ENCODE results near the gene AR. TPM values are rescaled to one million over a fixed set of nuclear protein-coding genes. Genes with fewer than 3 reads are reported as not detected.

AR gene
- total and polyA plus RNA-seq, 12 donors: 1.7 to 35.2 (median 26.4) TPM

DNA sequence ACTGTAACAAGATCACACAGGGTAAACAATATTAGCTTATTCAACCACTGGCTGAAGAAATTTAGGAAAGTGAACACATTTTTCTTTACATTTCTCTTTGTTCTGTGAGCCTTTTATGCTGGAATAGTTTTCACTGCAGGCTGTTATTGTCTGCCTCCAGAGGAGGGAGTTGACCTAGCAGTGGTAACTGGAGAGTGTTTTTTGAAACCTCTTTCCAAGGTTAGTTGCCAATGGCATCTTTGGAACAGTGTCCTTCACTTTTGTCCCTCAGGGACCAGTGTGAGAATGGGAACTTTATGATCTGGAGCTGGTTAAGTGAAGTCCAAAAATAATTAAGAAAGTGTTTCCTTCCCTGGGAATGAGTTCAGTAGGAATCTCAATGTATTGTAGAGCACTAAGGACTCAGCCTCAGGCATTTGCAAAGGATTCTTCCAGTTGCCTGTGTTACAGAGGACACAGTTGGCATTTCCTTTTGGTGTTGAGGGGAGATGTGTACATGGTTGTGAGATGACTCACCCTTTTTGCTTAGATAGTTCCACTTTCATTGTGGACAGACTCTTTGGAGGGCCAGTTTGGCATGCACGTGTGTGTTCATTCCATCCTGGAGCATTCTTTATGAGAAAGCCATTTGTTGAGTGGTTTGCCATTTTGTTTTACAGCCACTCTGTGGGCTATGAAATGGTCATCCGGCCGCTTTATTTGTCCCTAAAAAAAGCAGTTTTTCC lies 61.3 kb downstream of the AR start:
- Histone ChIP-seq H3K36me3 (no peaks in the 10 kb centered on the region), H3K27ac (no peak overlapping the region), H3K9me3 (no peaks in the 10 kb centered on the region), H3K27me3 (peaks cover 0 to 4% (median 0%) of the 10 kb centered on the region in 7 donors), H3K4me3 (no peak overlapping the region), H3K4me1 (peaks cover 0 to 14% (median 0%) of the 10 kb centered on the region in 9 donors)
- TF ChIP-seq, protein P1, sequence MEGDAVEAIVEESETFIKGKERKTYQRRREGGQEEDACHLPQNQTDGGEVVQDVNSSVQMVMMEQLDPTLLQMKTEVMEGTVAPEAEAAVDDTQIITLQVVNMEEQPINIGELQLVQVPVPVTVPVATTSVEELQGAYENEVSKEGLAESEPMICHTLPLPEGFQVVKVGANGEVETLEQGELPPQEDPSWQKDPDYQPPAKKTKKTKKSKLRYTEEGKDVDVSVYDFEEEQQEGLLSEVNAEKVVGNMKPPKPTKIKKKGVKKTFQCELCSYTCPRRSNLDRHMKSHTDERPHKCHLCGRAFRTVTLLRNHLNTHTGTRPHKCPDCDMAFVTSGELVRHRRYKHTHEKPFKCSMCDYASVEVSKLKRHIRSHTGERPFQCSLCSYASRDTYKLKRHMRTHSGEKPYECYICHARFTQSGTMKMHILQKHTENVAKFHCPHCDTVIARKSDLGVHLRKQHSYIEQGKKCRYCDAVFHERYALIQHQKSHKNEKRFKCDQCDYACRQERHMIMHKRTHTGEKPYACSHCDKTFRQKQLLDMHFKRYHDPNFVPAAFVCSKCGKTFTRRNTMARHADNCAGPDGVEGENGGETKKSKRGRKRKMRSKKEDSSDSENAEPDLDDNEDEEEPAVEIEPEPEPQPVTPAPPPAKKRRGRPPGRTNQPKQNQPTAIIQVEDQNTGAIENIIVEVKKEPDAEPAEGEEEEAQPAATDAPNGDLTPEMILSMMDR (IDR thresholded peaks at IDR 0.05): peak in 2 of 9 donors; percentile 7 to 25
- DNase-seq (no peak), ATAC-seq (peak in 3 of 8 donors; percentile 39 to 76 (median 61))
- 74 to 78% methylated on average over 3 of the region's 3 CpGs for WGBS, 2 donors
- intact Hi-C loops (cut with DNase I): no loop called here

DNA sequence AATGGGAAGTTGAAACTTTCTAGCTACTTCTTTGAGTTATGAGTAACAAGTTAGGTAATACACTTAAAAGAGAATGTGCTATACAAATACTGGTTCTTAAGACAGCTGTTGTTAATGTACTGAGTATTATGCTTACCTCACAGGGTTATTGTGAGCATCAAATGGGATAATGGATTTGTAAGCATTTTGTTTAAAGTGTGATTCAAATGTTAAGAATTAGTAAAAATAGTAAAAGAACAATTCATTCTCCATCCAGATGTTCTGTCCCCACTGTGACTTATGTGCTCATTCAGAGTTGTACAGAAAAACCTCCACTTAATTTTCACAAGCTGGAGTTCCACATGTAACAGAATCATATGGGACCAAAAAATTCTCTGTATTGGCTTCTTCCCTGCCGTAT lies 63.6 kb downstream of the AR start:
- DNase-seq: no peak
- TF ChIP-seq, protein P1 (IDR thresholded peaks at IDR 0.05): no peak
- no peak for ATAC-seq
- no peaks in the 10 kb centered on the region for H3K27me3 ChIP-seq
- H3K9me3 ChIP-seq: no peaks in the 10 kb centered on the region
- no peak overlapping the region for H3K27ac ChIP-seq
- no peak overlapping the region for H3K4me3 ChIP-seq
- no peaks in the 10 kb centered on the region for H3K36me3 ChIP-seq
- WGBS, 2 donors: 94 to 97% methylated on average over 1 of the region's 1 CpG
- peaks cover 0 to 14% (median 0%) of the 10 kb centered on the region in 9 donors for H3K4me1 ChIP-seq
- intact Hi-C loops (cut with DNase I): no loop called here

DNA sequence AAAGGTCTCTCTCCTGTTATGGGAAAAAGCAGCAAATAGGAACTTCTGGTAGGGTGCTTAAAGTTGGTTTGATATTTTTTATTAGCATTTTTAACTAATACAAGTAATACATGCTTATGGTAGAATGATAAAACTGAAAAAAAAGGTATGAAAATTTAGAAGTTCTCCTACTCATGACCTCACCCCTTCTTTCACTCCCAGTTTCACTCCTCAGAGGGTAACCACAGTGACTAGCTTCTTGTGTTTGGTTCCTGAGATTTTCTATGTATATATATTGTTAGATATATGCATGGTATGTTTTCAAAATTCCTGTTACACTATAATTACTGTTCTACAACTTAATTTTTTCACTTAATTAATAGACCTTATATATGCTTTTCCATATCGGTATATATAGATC lies 66.5 kb downstream of the AR start:
- no peak for DNase-seq
- H3K27me3 ChIP-seq: no peaks in the 10 kb centered on the region
- H3K4me1 ChIP-seq: peaks cover 0 to 3% (median 0%) of the 10 kb centered on the region in 9 donors
- intact Hi-C loops (cut with DNase I): no loop called here
- H3K36me3 ChIP-seq: no peaks in the 10 kb centered on the region
- 0% methylated on average over 1 of the region's 1 CpG for WGBS, 2 donors
- H3K27ac ChIP-seq: no peak overlapping the region
- ATAC-seq: no peak
- TF ChIP-seq, protein P1 (IDR thresholded peaks at IDR 0.05): no peak
- H3K9me3 ChIP-seq: peaks cover 0 to 19% (median 0%) of the 10 kb centered on the region in 11 donors
- no peak overlapping the region for H3K4me3 ChIP-seq

DNA sequence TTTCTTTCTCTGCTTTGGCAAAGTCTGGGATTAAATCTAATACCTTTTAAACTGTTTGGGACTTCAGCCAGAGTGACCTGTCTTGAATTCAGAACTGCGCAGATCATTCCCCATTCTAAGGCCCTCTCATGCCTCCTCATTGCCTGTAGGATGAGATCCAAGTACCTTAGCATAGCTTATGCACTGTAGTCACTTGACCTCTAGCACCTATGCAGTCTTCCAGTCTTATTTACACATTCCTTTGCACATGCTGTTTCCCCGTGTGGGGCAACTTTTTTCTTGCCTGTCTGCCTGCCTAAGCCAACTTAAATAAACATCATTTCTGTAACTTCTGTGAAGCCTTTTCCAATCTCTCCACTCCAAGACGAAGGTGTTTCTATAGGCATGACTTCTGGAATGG lies 68.4 kb downstream of the AR start:
- H3K4me1 ChIP-seq: no peaks in the 10 kb centered on the region
- intact Hi-C loops (cut with DNase I): no loop called here
- H3K4me3 ChIP-seq: no peak overlapping the region
- TF ChIP-seq, protein P1 (IDR thresholded peaks at IDR 0.05): no peak
- no peaks in the 10 kb centered on the region for H3K36me3 ChIP-seq
- ATAC-seq (no peak), DNase-seq (no peak)
- peaks cover 0 to 26% (median 0%) of the 10 kb centered on the region in 11 donors for H3K9me3 ChIP-seq
- H3K27ac ChIP-seq: no peak overlapping the region
- H3K27me3 ChIP-seq: no peaks in the 10 kb centered on the region
- 67 to 71% methylated on average over 3 of the region's 3 CpGs for WGBS, 2 donors
